ENCODE data around the gene ITM2B. TPM values are rescaled to one million over a fixed set of nuclear protein-coding genes. Genes with fewer than 3 reads are reported as not detected.

The ITM2B gene
- total and polyA plus RNA-seq, 2 donors from 2014 or later, result 1,431 to 2,443 TPM

DNA sequence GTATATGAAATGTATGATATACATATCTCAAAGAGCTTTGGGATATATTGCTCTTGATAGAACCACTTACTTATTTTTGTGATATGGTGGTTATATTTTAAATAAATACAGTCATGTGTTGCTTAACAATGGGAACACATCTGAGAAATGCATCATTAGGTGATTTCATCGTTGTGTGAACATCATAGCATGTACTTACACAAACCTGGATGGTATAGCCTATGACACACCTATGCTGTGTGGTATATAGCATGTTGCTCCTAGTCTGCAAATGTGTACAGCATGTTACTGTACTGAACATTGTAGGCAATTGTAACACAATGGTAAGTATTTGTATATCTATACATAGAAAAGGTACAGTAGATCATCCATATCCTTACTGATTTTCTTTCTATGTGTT is 78.2 kb downstream of the ITM2B start:
- H3K27ac ChIP-seq (ENCODE audit: low read depth in 2 of 2, low read length in 2 of 2), result no peak overlapping the region
- intact Hi-C loops (cut with DNase I), result no loop called here
- H3K36me3 ChIP-seq (ENCODE audit: control insufficient read depth in 2 of 3, insufficient read depth in 3 of 3, low read length in 3 of 3), result no peaks in the 10 kb centered on the region
- H3K4me3 ChIP-seq (ENCODE audit: low read length in 3 of 3), result no peak overlapping the region
- H3K9ac ChIP-seq (ENCODE audit: low read length in 3 of 3), result no peak overlapping the region
- no peaks in the 10 kb centered on the region for H3K27me3 ChIP-seq (ENCODE audit: control insufficient read depth, insufficient read depth, low read length)
- H3K4me1 ChIP-seq (ENCODE audit: control insufficient read depth in 2 of 3, insufficient read depth in 2 of 3, low read depth in 1 of 3, low read length in 3 of 3), result no peaks in the 10 kb centered on the region
- no peaks in the 10 kb centered on the region for H3K9me3 ChIP-seq (ENCODE audit: control insufficient read depth in 2 of 3, insufficient read depth in 1 of 3, low read length in 3 of 3)
- DNase-seq, result no peak
- no peak for TF ChIP-seq CTCF (IDR thresholded peaks at IDR 0.05; ENCODE audit: borderline replicate concordance, extremely low read depth, insufficient read depth)
- FAIRE-seq, result no peak

DNA sequence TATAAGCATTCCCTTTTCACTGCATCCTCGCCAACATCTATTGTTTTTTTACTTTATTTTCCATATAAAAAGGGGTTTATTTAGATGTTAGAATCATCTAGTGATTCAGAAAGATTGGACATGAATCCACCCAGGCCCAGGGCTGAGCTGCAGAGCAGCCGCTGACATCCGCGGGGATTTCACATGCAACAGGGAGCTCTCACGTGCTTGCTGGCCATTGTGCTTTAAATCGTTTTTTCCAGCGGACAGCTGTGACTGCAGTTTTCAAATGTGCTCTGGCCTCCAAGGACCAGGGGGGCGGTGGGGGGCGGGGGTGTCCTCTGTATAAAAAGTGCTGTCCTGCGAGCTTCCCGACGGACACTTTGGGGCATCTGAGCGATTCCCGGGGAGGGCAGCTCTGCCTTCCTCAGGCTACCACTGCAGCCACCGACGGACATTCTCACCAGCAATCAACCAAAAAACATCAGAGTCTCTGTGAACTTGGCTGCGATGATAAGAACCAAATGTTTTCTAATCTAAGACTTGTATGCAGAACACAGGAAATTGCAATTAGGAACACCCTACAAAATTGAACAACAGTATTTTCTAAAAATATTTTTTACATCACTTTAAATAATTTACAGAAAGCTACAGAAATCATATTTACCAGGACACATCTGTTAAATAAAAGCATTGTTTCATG is 83.1 kb downstream of the ITM2B start:
- intact Hi-C loops (cut with DNase I), result no loop called here
- no peak overlapping the region for H3K27ac ChIP-seq (ENCODE audit: low read depth in 2 of 2, low read length in 2 of 2)
- TF ChIP-seq CTCF (IDR thresholded peaks at IDR 0.05; ENCODE audit: borderline replicate concordance, extremely low read depth, insufficient read depth), result no peak
- H3K27me3 ChIP-seq (ENCODE audit: control insufficient read depth, insufficient read depth, low read length), result no peaks in the 10 kb centered on the region
- DNase-seq (no peak), FAIRE-seq (no peak)
- H3K4me3 ChIP-seq (ENCODE audit: low read length in 3 of 3), result no peak overlapping the region
- H3K36me3 ChIP-seq (ENCODE audit: control insufficient read depth in 2 of 3, insufficient read depth in 3 of 3, low read length in 3 of 3), result no peaks in the 10 kb centered on the region
- H3K9me3 ChIP-seq (ENCODE audit: control insufficient read depth in 2 of 3, insufficient read depth in 1 of 3, low read length in 3 of 3), result no peaks in the 10 kb centered on the region
- H3K4me1 ChIP-seq (ENCODE audit: control insufficient read depth in 2 of 3, insufficient read depth in 2 of 3, low read depth in 1 of 3, low read length in 3 of 3), result no peaks in the 10 kb centered on the region
- no peak overlapping the region for H3K9ac ChIP-seq (ENCODE audit: low read length in 3 of 3)

DNA sequence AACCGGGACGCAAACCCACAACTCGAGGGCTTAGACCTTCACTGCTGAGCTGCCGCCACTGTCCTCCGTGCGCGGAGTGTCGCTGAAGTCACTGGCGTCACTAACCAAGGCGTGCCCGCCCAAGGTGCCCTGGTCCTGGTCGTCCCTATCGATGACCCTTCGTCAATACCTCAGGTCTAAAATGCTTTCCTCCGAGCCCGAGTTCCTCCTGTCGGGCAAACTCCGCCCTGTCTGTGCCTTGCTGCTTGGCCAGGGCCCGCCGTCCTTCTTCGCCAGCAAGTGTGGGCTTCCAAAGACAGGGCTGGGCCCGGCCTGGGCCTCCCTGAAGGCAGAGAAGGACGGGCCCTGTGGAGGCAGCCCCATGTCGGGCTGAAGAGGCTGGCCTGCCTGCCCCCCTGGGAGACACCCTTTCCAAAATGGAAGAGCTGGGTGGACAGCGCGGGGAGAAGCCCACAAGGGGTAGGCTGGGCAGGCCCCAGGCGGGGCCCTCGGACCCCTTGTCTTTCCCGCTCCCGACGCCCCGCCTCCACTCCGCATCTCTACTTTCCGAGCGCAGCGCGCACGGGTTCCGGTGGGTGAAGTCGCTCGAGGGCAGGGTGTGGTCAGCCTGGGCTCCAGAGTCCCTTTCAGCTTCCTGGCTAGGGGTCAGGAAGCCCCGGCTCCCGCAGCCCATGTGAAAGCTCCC is 84.0 kb downstream of the ITM2B start:
- Histone ChIP-seq H3K9me3 (ENCODE audit: control insufficient read depth in 2 of 3, insufficient read depth in 1 of 3, low read length in 3 of 3) (peaks cover 0 to under 1% (median 0%) of the 10 kb centered on the region in 3 donors), H3K27ac (ENCODE audit: low read depth in 2 of 2, low read length in 2 of 2) (no peak overlapping the region), H3K4me1 (ENCODE audit: control insufficient read depth in 2 of 3, insufficient read depth in 2 of 3, low read depth in 1 of 3, low read length in 3 of 3) (no peaks in the 10 kb centered on the region), H3K27me3 (ENCODE audit: control insufficient read depth, insufficient read depth, low read length) (no peaks in the 10 kb centered on the region), H3K4me3 (ENCODE audit: low read length in 3 of 3) (no peak overlapping the region), H3K9ac (ENCODE audit: low read length in 3 of 3) (no peak overlapping the region), H3K36me3 (ENCODE audit: control insufficient read depth in 2 of 3, insufficient read depth in 3 of 3, low read length in 3 of 3) (no peaks in the 10 kb centered on the region)
- DNase-seq, result peak in 3 of 5 donors; percentile 19 to 75 (median 59)
- TF ChIP-seq CTCF (IDR thresholded peaks at IDR 0.05; ENCODE audit: borderline replicate concordance, extremely low read depth, insufficient read depth), result no peak
- intact Hi-C loops (cut with DNase I), result no loop called here
- no peak for FAIRE-seq
